Ascending aorta (tissue), 2 donors: ENCODE data around the gene LRRC47. TPM values are rescaled to one million over a fixed set of nuclear protein-coding genes. Genes with fewer than 3 reads are reported as not detected.

Experiments
- DNase-seq, 2 donors: peaks; one replicate each; pipeline ENCODE4 v3.0.0-alpha.2; 2019; ENCODE audit warnings: low spot score in 2 of 2
- H3K27ac ChIP-seq, 2 donors: fragments of 200-600 bp; sonication (generic); one replicate each; pipeline ENCODE4 v1.5.1; 2016 to 2017; ENCODE audit warnings: mild to moderate bottlenecking in 1 of 2
- H3K27me3 ChIP-seq: fragments of 200-600 bp; sonication (generic); one replicate; pipeline ENCODE4 v1.5.1; 2017
- H3K36me3 ChIP-seq, 2 donors: fragments of 200-600 bp; sonication (generic); one replicate each; pipeline ENCODE4 v1.5.1; 2016
- H3K4me1 ChIP-seq, 2 donors: fragments of 200-600 bp; sonication (generic); one replicate each; pipeline ENCODE4 v1.5.1; 2016 to 2017; ENCODE audit warnings: mild to moderate bottlenecking in 1 of 2
- H3K4me3 ChIP-seq, 2 donors: fragments of 200-600 bp; sonication (generic); one replicate each; pipeline ENCODE4 v1.5.1; 2016 to 2017; ENCODE audit warnings: mild to moderate bottlenecking in 1 of 2
- H3K9me3 ChIP-seq, 2 donors: fragments of 200-600 bp; sonication (generic); one replicate each; pipeline ENCODE4 v1.5.1; 2016
- intact Hi-C: fragments of 100-400 bp; cut with DNase I; formaldehyde crosslinking; loops from one replicate; pipeline ENCODE4 v1.15.1; 2023
- total RNA-seq: library from RNA; depleted of rRNA; stranded (reverse); fragments of >200 nt; gene quantifications from one replicate; pipeline ENCODE4 v1.1.0, GENCODE V29; 2016
- TF ChIP-seq, protein P1 (sequence below), 3 experiments: fragments of 200-600 bp in 2 of 3; fragments of 450-650 bp in 1 of 3; sonication (generic) in 2 of 3; IDR thresholded peaks; one replicate each; pipeline ENCODE4 v1.5.1; 2016 to 2019; ENCODE audit warnings: antibody characterized with exemption in 3 of 3, mild to moderate bottlenecking in 1 of 3, moderate library complexity in 1 of 3

Gene LRRC47
- total RNA-seq, 1 donor from 2014 or later, result 41.5 TPM

GRCh38 chr1:3770047-3770765, 26.1 kb downstream of the LRRC47 start:
- intact Hi-C loops, result no loop called here
- no peak for DNase-seq
- Histone ChIP-seq H3K36me3 (no peaks in the 10 kb centered on the region), H3K9me3 (no peaks in the 10 kb centered on the region), H3K4me3 (no peak overlapping the region), H3K27me3 (no peaks in the 10 kb centered on the region), H3K4me1 (peaks cover 0 to 8% of the 10 kb centered on the region in 2 donors), H3K27ac (no peak overlapping the region)
- TF ChIP-seq, protein P1, sequence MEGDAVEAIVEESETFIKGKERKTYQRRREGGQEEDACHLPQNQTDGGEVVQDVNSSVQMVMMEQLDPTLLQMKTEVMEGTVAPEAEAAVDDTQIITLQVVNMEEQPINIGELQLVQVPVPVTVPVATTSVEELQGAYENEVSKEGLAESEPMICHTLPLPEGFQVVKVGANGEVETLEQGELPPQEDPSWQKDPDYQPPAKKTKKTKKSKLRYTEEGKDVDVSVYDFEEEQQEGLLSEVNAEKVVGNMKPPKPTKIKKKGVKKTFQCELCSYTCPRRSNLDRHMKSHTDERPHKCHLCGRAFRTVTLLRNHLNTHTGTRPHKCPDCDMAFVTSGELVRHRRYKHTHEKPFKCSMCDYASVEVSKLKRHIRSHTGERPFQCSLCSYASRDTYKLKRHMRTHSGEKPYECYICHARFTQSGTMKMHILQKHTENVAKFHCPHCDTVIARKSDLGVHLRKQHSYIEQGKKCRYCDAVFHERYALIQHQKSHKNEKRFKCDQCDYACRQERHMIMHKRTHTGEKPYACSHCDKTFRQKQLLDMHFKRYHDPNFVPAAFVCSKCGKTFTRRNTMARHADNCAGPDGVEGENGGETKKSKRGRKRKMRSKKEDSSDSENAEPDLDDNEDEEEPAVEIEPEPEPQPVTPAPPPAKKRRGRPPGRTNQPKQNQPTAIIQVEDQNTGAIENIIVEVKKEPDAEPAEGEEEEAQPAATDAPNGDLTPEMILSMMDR (IDR thresholded peaks at IDR 0.05), result no peak

DNA sequence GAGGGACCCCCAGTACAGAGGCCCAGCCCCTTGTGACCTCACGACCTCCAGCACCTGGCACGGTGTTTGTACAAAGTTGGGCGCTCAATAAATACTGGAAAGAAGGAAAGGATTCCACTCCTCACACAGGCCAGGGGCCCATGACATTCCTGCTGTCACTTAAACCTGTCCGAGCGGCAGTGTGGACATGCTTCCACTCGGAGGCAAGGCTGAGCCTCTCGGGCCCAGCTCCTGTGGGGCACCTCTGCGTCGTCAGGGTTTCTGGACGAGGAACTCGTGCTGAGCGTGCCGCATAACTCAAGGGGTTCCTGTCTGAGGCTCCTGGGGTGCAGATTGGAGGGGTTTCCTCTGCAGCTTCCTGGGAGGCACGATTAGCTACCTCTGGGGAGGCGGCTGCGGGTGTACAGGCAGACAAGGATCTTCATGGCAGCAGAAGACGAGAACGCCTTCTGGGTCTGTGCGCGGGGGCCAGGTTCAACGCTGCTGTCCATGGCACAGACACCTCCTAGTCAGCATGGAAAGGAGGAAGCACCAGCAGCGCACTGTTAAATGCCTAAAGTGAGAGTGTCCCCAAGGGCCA, 27.4 kb downstream of the LRRC47 start:
- TF ChIP-seq, protein P1 (IDR thresholded peaks at IDR 0.05), result no peak
- H3K9me3 ChIP-seq, result no peaks in the 10 kb centered on the region
- no peak for DNase-seq
- peaks cover 0 to 8% of the 10 kb centered on the region in 2 donors for H3K4me1 ChIP-seq
- H3K36me3 ChIP-seq, result no peaks in the 10 kb centered on the region
- H3K27ac ChIP-seq, result no peak overlapping the region
- H3K27me3 ChIP-seq, result no peaks in the 10 kb centered on the region
- H3K4me3 ChIP-seq, result no peak overlapping the region
- intact Hi-C loops, result no loop called here

GRCh38 chr1:3767328-3767925, 28.9 kb downstream of the LRRC47 start:
- H3K27me3 ChIP-seq, result no peaks in the 10 kb centered on the region
- intact Hi-C loops, result no loop called here
- H3K4me3 ChIP-seq, result no peak overlapping the region
- no peak overlapping the region for H3K27ac ChIP-seq
- H3K36me3 ChIP-seq, result no peaks in the 10 kb centered on the region
- no peak for DNase-seq
- TF ChIP-seq, protein P1 (IDR thresholded peaks at IDR 0.05), result no peak
- no peaks in the 10 kb centered on the region for H3K9me3 ChIP-seq
- H3K4me1 ChIP-seq, result peaks cover 0 to 8% of the 10 kb centered on the region in 2 donors

GRCh38 chr1:3763351-3764125, 32.8 kb downstream of the LRRC47 start:
- no peaks in the 10 kb centered on the region for H3K4me1 ChIP-seq
- no peak overlapping the region for H3K27ac ChIP-seq
- intact Hi-C loops, result no loop called here
- peaks cover 6% of the 10 kb centered on the region for H3K27me3 ChIP-seq
- no peaks in the 10 kb centered on the region for H3K9me3 ChIP-seq
- no peak overlapping the region for H3K4me3 ChIP-seq
- DNase-seq, result no peak
- no peaks in the 10 kb centered on the region for H3K36me3 ChIP-seq
- TF ChIP-seq, protein P1 (IDR thresholded peaks at IDR 0.05), result no peak

DNA sequence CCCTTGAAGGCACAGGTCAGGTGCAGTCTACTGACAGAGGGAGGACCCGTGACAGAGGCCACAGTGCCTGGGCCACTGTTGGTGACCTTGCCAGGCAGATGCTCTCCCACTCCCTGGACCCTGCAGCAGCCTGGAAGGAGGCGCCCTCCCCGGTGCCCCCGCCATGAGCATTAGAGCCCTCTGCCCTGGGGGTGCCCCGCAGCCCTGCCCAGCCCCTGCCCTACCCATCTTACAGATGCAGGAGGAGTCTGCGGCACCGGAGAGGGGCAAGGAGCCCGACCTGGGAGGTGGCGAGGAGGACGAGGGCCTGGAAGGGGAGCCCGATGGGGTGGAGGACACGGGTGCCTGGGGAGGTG, 33.4 kb downstream of the LRRC47 start:
- DNase-seq, result no peak
- H3K27me3 ChIP-seq, result peaks cover 6% of the 10 kb centered on the region
- TF ChIP-seq, protein P1 (IDR thresholded peaks at IDR 0.05), result no peak

More for the DNA sequence above, 33.4 kb downstream of the LRRC47 start:
- no peaks in the 10 kb centered on the region for H3K36me3 ChIP-seq
- H3K9me3 ChIP-seq, result no peaks in the 10 kb centered on the region
- H3K4me3 ChIP-seq, result no peak overlapping the region
- intact Hi-C loops, result no loop called here
- H3K4me1 ChIP-seq, result no peaks in the 10 kb centered on the region
- no peak overlapping the region for H3K27ac ChIP-seq
